Neural cell (in vitro differentiated cells): ENCODE results near the gene NCS1. TPM values are rescaled to one million over a fixed set of nuclear protein-coding genes. Genes with fewer than 3 reads are reported as not detected.

Experiments
- H2AFZ ChIP-seq: fragments of 200-600, 300-800 bp; sonication (generic), shearing (Covaris generic); 2 replicates; pipeline ENCODE4 v1.6.0; 2014; ENCODE audit warnings: low read depth, mild to moderate bottlenecking, antibody characterized with exemption, low read length, moderate library complexity
- H3F3A ChIP-seq: fragments of 200-600 bp; shearing (Covaris generic); 2 replicates; pipeline ENCODE4 v1.6.1; 2016; ENCODE audit warnings: mild to moderate bottlenecking, moderate library complexity, mixed read lengths, antibody characterized with exemption, low read length; ENCODE audit not compliant: insufficient read depth, poor library complexity, severe bottlenecking
- H3K27ac ChIP-seq: fragments of 200-600, 300-800 bp; sonication (generic), shearing (Covaris generic); 2 replicates; pipeline ENCODE4 v1.5.1; 2014; ENCODE audit warnings: mild to moderate bottlenecking, low read length, moderate library complexity
- H3K27me3 ChIP-seq: fragments of 300-800, 200-600 bp; sonication (generic), shearing (Covaris generic); 2 replicates; pipeline ENCODE4 v1.6.0; 2014; ENCODE audit warnings: mild to moderate bottlenecking, low read depth, low read length, moderate library complexity; ENCODE audit not compliant: insufficient read depth
- H3K36me3 ChIP-seq: fragments of 300-800, 200-600 bp; sonication (generic), shearing (Covaris generic); 2 replicates; pipeline ENCODE4 v1.5.1; 2014; ENCODE audit warnings: mild to moderate bottlenecking, antibody characterized with exemption, low read length, moderate library complexity; ENCODE audit not compliant: insufficient read depth
- H3K4me2 ChIP-seq: fragments of 300-800, 200-600 bp; sonication (generic), shearing (Covaris generic); 2 replicates; pipeline ENCODE4 v1.6.0; 2014; ENCODE audit warnings: mild to moderate bottlenecking, low read length
- H3K4me3 ChIP-seq: fragments of 300-800, 200-600 bp; sonication (generic), shearing (Covaris generic); 2 replicates; pipeline ENCODE4 v1.5.1; 2014; ENCODE audit warnings: mild to moderate bottlenecking, low read length, moderate library complexity
- H3K79me2 ChIP-seq: fragments of 200-600 bp; shearing (Covaris generic); replicated peaks from 2 replicates; pipeline ENCODE4 v1.6.0; 2014; ENCODE audit warnings: mild to moderate bottlenecking, low read length, moderate library complexity; ENCODE audit not compliant: insufficient read depth
- H3K9ac ChIP-seq: fragments of 300-800, 200-600 bp; sonication (generic), shearing (Covaris generic); 2 replicates; pipeline ENCODE4 v1.6.1; 2016; ENCODE audit warnings: mild to moderate bottlenecking, low read length, mixed read lengths
- H3K9me2 ChIP-seq: fragments of 200-600 bp; shearing (Covaris generic); 2 replicates; pipeline ENCODE4 v1.6.1; 2016; ENCODE audit warnings: mild to moderate bottlenecking, low read length, mixed read lengths; ENCODE audit not compliant: insufficient read depth
- H3K9me3 ChIP-seq: fragments of 200-600, 300-800 bp; sonication (generic), shearing (Covaris generic); 2 replicates; pipeline ENCODE4 v1.6.1; 2016; ENCODE audit warnings: mild to moderate bottlenecking, mixed run types, low read length, moderate library complexity, mixed read lengths
- H4K20me1 ChIP-seq: fragments of 200-600 bp; shearing (Covaris generic); 2 replicates; pipeline ENCODE4 v1.6.1; 2016; ENCODE audit warnings: mild to moderate bottlenecking, mixed run types; ENCODE audit not compliant: insufficient read depth
- EP300 ChIP-seq: fragments of 450-650 bp; conservative IDR thresholded peaks from 2 replicates; pipeline ENCODE4 v1.6.1; 2014; ENCODE audit warnings: antibody characterized with exemption, mild to moderate bottlenecking, moderate library complexity; ENCODE audit not compliant: poor library complexity, severe bottlenecking
- EZH2 ChIP-seq: fragments of 200-600, 300-800 bp; shearing (Covaris generic), sonication (generic); IDR thresholded peaks from 2 replicates; pipeline ENCODE4 v1.6.1; 2014; ENCODE audit warnings: antibody characterized with exemption, low read length, borderline replicate concordance, mild to moderate bottlenecking; ENCODE audit not compliant: insufficient read depth, poor library complexity, severe bottlenecking
- MXI1 ChIP-seq: fragments of 450-650 bp; conservative IDR thresholded peaks from 2 replicates; pipeline ENCODE4 v1.6.1; 2014; ENCODE audit warnings: antibody characterized with exemption, mild to moderate bottlenecking; ENCODE audit not compliant: poor library complexity, severe bottlenecking
- POLR2AphosphoS5 ChIP-seq: IDR thresholded peaks from 2 replicates; pipeline ENCODE4 v1.6.1; 2012
- RAD21 ChIP-seq: fragments of 450-650 bp; conservative IDR thresholded peaks from 2 replicates; pipeline ENCODE4 v1.6.1; 2014; ENCODE audit warnings: antibody characterized with exemption, mild to moderate bottlenecking, moderate library complexity
- SMC3 ChIP-seq: fragments of 450-650 bp; conservative IDR thresholded peaks from 2 replicates; pipeline ENCODE4 v1.6.1; 2014; ENCODE audit warnings: antibody characterized with exemption, mild to moderate bottlenecking, moderate library complexity; ENCODE audit not compliant: poor library complexity
- TAF1 ChIP-seq: IDR thresholded peaks from 2 replicates; pipeline ENCODE4 v1.6.1; 2012; ENCODE audit warnings: low read depth
- polyA plus RNA-seq: library from polyadenylated mRNA; depleted of rRNA; stranded (reverse); fragments of >200 nt; gene quantifications from 2 replicates; pipeline ENCODE4 v1.2.3, GENCODE V29; 2014
- TF ChIP-seq, protein P1 (sequence below): fragments of 450-650 bp; IDR thresholded peaks from 2 replicates; pipeline ENCODE4 v1.5.1; 2014; ENCODE audit warnings: antibody characterized with exemption, mild to moderate bottlenecking, moderate library complexity; ENCODE audit not compliant: poor library complexity, severe bottlenecking
- TF ChIP-seq, protein P2 (sequence below): IDR thresholded peaks from 2 replicates; pipeline ENCODE4 v1.6.1; 2012; ENCODE audit warnings: borderline replicate concordance

Gene NCS1
- polyA plus RNA-seq, 1 donor from 2014 or later: 73.3 TPM

DNA sequence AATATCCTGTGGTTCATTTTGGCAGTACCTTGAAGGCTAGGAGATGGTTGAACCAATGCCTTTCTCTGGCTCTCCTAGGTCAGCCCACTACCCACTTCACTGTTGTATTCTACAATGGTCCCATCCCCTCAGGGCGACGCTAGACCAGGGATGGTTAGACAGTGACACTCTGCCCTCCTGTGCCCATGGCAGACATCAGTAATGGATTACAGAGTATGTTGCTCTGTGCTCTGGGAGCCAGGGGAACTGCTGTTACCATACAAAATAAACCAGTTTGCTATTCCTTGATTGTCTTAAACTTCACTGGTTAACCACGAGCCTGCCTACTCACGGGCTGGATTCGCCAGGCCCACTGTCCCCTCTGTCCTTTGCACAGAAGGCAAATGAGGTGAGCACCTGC lies 33.7 kb downstream of the NCS1 start:
- no peaks in the 10 kb centered on the region for H3K27me3 ChIP-seq
- no peaks in the 10 kb centered on the region for H3K79me2 ChIP-seq
- no peaks in the 10 kb centered on the region for H3K9me2 ChIP-seq
- no peaks in the 10 kb centered on the region for H3F3A ChIP-seq
- H3K4me2 ChIP-seq: no peak overlapping the region
- no peak overlapping the region for H2AFZ ChIP-seq
- H3K9ac ChIP-seq: no peak overlapping the region
- no peak overlapping the region for H3K27ac ChIP-seq
- TF ChIP-seq POLR2AphosphoS5: no peak
- TF ChIP-seq, protein P1, sequence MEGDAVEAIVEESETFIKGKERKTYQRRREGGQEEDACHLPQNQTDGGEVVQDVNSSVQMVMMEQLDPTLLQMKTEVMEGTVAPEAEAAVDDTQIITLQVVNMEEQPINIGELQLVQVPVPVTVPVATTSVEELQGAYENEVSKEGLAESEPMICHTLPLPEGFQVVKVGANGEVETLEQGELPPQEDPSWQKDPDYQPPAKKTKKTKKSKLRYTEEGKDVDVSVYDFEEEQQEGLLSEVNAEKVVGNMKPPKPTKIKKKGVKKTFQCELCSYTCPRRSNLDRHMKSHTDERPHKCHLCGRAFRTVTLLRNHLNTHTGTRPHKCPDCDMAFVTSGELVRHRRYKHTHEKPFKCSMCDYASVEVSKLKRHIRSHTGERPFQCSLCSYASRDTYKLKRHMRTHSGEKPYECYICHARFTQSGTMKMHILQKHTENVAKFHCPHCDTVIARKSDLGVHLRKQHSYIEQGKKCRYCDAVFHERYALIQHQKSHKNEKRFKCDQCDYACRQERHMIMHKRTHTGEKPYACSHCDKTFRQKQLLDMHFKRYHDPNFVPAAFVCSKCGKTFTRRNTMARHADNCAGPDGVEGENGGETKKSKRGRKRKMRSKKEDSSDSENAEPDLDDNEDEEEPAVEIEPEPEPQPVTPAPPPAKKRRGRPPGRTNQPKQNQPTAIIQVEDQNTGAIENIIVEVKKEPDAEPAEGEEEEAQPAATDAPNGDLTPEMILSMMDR: no peak
- TF ChIP-seq, protein P2, sequence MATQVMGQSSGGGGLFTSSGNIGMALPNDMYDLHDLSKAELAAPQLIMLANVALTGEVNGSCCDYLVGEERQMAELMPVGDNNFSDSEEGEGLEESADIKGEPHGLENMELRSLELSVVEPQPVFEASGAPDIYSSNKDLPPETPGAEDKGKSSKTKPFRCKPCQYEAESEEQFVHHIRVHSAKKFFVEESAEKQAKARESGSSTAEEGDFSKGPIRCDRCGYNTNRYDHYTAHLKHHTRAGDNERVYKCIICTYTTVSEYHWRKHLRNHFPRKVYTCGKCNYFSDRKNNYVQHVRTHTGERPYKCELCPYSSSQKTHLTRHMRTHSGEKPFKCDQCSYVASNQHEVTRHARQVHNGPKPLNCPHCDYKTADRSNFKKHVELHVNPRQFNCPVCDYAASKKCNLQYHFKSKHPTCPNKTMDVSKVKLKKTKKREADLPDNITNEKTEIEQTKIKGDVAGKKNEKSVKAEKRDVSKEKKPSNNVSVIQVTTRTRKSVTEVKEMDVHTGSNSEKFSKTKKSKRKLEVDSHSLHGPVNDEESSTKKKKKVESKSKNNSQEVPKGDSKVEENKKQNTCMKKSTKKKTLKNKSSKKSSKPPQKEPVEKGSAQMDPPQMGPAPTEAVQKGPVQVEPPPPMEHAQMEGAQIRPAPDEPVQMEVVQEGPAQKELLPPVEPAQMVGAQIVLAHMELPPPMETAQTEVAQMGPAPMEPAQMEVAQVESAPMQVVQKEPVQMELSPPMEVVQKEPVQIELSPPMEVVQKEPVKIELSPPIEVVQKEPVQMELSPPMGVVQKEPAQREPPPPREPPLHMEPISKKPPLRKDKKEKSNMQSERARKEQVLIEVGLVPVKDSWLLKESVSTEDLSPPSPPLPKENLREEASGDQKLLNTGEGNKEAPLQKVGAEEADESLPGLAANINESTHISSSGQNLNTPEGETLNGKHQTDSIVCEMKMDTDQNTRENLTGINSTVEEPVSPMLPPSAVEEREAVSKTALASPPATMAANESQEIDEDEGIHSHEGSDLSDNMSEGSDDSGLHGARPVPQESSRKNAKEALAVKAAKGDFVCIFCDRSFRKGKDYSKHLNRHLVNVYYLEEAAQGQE: no peak
- TF ChIP-seq TAF1: no peak
- no peak for TF ChIP-seq RAD21
- no peak for TF ChIP-seq EZH2
- TF ChIP-seq EP300: no peak
- no peak for TF ChIP-seq MXI1
- TF ChIP-seq SMC3: no peak
- no peaks in the 10 kb centered on the region for H3K36me3 ChIP-seq
- H3K9me3 ChIP-seq: no peaks in the 10 kb centered on the region
- no peak overlapping the region for H3K4me3 ChIP-seq
- H4K20me1 ChIP-seq: no peaks in the 10 kb centered on the region

DNA sequence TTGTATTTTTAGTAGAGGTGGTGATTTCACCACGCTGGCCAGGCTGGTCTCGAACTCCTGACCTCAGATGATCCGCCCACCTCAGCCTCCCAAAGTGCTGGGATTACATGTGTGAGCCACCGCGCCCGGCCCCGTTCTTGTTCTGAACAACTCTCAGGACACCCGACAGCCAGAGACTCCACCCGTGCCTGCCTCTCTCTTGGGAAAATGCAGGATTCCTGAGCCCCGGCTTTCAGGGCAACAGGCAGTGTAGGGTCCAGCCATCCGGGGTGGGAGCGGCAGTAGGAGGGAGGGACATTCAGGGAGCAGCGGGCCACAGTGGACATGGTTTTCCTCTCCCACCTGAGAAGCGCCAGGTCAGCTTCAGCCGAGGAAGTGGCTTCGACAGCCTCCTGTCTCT lies 34.4 kb downstream of the NCS1 start:
- H2AFZ ChIP-seq: no peak overlapping the region
- no peaks in the 10 kb centered on the region for H3K27me3 ChIP-seq
- no peaks in the 10 kb centered on the region for H3K36me3 ChIP-seq
- H3K9me3 ChIP-seq: no peaks in the 10 kb centered on the region
- H3K4me2 ChIP-seq: no peak overlapping the region
- no peak overlapping the region for H3K4me3 ChIP-seq
- no peaks in the 10 kb centered on the region for H4K20me1 ChIP-seq
- H3K27ac ChIP-seq: no peak overlapping the region
- no peaks in the 10 kb centered on the region for H3K9me2 ChIP-seq
- H3K9ac ChIP-seq: no peak overlapping the region
- H3F3A ChIP-seq: no peaks in the 10 kb centered on the region
- H3K79me2 ChIP-seq: no peaks in the 10 kb centered on the region
- no peak for TF ChIP-seq TAF1
